Cardiac muscle cell (in vitro differentiated cells and primary cell): Measurements from ENCODE around the gene ARHGAP15. TPM values are rescaled to one million over a fixed set of nuclear protein-coding genes. Genes with fewer than 3 reads are reported as not detected.

Experiments
- DNase-seq, 2 donors: peaks; one replicate each; pipeline versions ENCODE4 v3.0.0 to v3.0.0-alpha.2; 2010 to 2017; ENCODE audit warnings: low read depth in 1 of 2, low spot score in 1 of 2
- H3K27ac ChIP-seq: fragments of 200-600 bp; sonication (generic); 2 replicates; pipeline ENCODE4 v1.5.1; 2016
- H3K27me3 ChIP-seq: fragments of 200-600 bp; sonication (generic); 2 replicates; pipeline ENCODE4 v1.6.0; 2016; ENCODE audit warnings: control low read depth
- H3K36me3 ChIP-seq: fragments of 200-600 bp; sonication (generic); 2 replicates; pipeline ENCODE4 v1.5.1; 2016; ENCODE audit warnings: control low read depth
- H3K4me1 ChIP-seq: fragments of 200-600 bp; sonication (generic); 2 replicates; pipeline ENCODE4 v1.8.1; 2017; ENCODE audit warnings: low read depth, mild to moderate bottlenecking, mixed run types
- H3K4me3 ChIP-seq: fragments of 200-600 bp; sonication (generic); 2 replicates; pipeline ENCODE4 v1.5.1; 2016; ENCODE audit warnings: mild to moderate bottlenecking
- H3K9me3 ChIP-seq: fragments of 200-600 bp; sonication (generic); 2 replicates; pipeline ENCODE4 v1.5.1; 2017; ENCODE audit warnings: low read depth, mild to moderate bottlenecking, control low read depth
- CTCF ChIP-seq: IDR thresholded peaks from 2 replicates; pipeline ENCODE4 v1.5.1; 2012; ENCODE audit warnings: low read depth, mild to moderate bottlenecking, low read length
- polyA plus RNA-seq: library from polyadenylated mRNA; unstranded; fragments of >200 nt; fragmentation: Nextera tagmentation; extraction: Ambion mirVana; gene quantifications from 2 replicates; pipeline ENCODE4 v1.2.1, GENCODE V29; 2016
- total RNA-seq: library from RNA; depleted of rRNA; stranded (reverse); fragments of >200 nt; gene quantifications from 2 replicates; pipeline ENCODE4 v1.2.3, GENCODE V29; 2016

The ARHGAP15 gene
- total and polyA plus RNA-seq, 2 experiments from 2014 or later: not detected

DNA sequence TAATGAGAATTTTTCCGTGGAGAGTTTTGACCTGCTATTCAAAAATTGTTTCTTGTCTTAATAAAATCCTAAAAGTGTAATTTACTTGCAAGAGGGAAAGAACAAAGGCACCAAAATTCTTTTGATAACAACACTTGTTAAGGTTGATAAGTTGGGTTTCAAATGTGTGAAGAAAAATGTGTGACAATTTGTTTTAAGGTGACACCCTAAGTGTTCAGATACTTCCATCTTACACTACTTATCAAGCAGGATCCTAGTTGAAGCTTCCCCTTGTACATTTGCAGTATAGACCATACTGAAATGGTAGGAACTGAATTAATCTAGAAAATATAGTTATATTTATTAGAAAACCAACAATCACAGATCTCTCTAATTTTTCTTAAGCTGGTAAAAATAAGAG, 204.6 kb downstream of the ARHGAP15 start:
- H3K36me3 ChIP-seq: no peaks in the 10 kb centered on the region
- no peaks in the 10 kb centered on the region for H3K27me3 ChIP-seq
- no peak for TF ChIP-seq CTCF
- H3K9me3 ChIP-seq: no peaks in the 10 kb centered on the region
- no peak for DNase-seq
- H3K4me3 ChIP-seq: no peak overlapping the region
- H3K27ac ChIP-seq: no peak overlapping the region
- no peaks in the 10 kb centered on the region for H3K4me1 ChIP-seq

DNA sequence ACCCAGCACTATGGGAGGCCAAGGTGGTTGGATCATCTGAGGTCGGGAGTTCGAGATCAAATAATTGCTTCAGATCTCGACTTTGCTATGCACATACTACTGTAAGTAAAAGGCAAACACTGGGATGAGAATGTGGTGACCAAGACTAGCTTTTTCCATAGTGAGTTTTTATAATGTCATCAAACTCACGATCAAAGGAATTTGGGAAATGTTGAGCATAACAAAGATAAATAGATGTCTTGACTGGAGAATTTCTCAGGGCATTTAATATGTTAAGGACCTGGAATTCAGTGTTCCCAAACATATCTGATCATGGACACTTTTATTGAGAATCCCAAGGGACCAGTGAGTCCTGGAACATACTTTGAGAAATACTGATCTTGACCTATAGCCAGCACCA, 205.6 kb downstream of the ARHGAP15 start:
- no peaks in the 10 kb centered on the region for H3K9me3 ChIP-seq
- TF ChIP-seq CTCF: no peak
- H3K4me1 ChIP-seq: no peaks in the 10 kb centered on the region
- DNase-seq: no peak
- no peaks in the 10 kb centered on the region for H3K27me3 ChIP-seq
- no peak overlapping the region for H3K4me3 ChIP-seq
- H3K36me3 ChIP-seq: no peaks in the 10 kb centered on the region
- H3K27ac ChIP-seq: no peak overlapping the region

GRCh38 chr2:143336719-143337210, 207.5 kb downstream of the ARHGAP15 start:
- Histone ChIP-seq H3K36me3 (no peaks in the 10 kb centered on the region), H3K4me3 (no peak overlapping the region), H3K27me3 (no peaks in the 10 kb centered on the region), H3K4me1 (no peaks in the 10 kb centered on the region), H3K27ac (no peak overlapping the region), H3K9me3 (no peaks in the 10 kb centered on the region)
- no peak for TF ChIP-seq CTCF
- DNase-seq: no peak

- Histone ChIP-seq H3K9me3 (no peaks in the 10 kb centered on the region), H3K4me1 (no peaks in the 10 kb centered on the region), H3K36me3 (no peaks in the 10 kb centered on the region), H3K27ac (no peak overlapping the region), H3K27me3 (no peaks in the 10 kb centered on the region), H3K4me3 (no peak overlapping the region)
- TF ChIP-seq CTCF: no peak
- no peak for DNase-seq
Observed at GRCh38 chr2:143341478-143341877, 212.3 kb downstream of the ARHGAP15 start.

DNA sequence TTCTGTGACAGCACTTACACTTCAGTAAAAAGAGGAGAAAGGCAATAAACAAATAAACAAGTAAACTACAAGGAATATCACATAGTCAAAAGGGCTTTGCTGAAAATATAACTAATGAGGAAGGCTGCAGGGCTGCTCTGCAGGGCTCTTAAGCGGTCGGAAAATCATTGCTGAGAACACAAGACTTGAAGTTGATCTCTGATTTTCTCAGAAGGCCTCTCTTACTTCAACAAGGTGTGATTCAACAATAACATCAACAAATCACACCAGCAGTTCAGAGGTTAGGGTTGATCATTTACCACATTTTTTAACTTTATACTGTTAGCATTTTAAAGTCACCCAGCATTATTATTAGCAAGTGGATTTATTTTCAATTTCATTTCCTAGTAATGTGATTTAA, 215.6 kb downstream of the ARHGAP15 start:
- Histone ChIP-seq H3K4me3 (no peak overlapping the region), H3K27ac (no peak overlapping the region), H3K4me1 (no peaks in the 10 kb centered on the region), H3K36me3 (no peaks in the 10 kb centered on the region), H3K27me3 (peaks cover 9% of the 10 kb centered on the region), H3K9me3 (no peaks in the 10 kb centered on the region)
- no peak for DNase-seq
- TF ChIP-seq CTCF: no peak
